Measurements from ENCODE around the gene MON1B. TPM values are rescaled to one million over a fixed set of nuclear protein-coding genes. Genes with fewer than 3 reads are reported as not detected.

Gene MON1B
- total RNA-seq, 1 experiment from 2014 or later: 49.1 TPM

DNA sequence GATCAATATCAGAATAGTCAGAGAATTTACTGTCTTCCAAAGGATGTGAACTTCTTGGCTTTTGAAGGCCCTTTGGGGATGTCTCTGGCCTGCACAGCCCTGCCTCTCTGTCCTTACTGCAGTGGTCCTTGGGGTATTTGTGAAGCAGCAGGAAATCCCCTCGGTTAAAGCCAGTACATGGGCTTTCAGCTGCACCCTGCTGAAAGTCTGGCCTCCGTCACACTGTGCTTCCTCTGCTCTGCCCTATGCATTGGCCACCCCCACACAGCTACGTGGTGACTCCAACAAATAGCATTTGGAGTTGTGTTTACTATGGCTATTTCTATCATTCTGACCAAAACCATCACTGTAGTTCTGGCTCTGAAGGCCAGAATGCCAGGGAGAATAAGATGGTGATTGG lies 29.4 kb downstream of the MON1B start (continued):
- TF ChIP-seq SMAD4 (CRISPR knock-in tag; IDR thresholded peaks at IDR 0.05) (no peak), PRRX2 (CRISPR knock-in tag; IDR thresholded peaks at IDR 0.05) (no peak)
- TF ChIP-seq, protein P1, sequence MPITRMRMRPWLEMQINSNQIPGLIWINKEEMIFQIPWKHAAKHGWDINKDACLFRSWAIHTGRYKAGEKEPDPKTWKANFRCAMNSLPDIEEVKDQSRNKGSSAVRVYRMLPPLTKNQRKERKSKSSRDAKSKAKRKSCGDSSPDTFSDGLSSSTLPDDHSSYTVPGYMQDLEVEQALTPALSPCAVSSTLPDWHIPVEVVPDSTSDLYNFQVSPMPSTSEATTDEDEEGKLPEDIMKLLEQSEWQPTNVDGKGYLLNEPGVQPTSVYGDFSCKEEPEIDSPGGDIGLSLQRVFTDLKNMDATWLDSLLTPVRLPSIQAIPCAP (CRISPR knock-in tag; IDR thresholded peaks at IDR 0.05): no peak

DNA sequence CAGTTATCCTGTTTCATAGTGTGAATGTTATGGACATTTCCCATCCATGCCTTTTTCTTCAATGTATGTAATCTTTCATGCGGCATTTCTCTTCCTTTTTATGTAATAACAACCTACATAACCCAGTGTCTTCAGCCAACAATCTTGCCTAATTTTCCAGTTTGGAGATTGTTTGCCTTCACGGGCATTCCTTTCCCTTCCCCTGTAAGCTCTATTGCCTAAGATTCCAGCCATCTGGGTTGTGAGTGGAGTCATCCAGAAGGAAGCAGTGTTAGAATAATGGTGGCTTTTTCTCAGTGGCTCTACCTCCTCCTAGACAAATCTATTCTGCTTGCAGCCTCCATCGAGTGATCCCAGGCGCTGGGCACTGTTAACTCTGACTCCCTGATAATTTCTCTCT lies 30.5 kb downstream of the MON1B start:
- ChIA-PET CTCF (interaction anchor here (0.6 kb wide), 1 partner anchor 349 kb away, joined by 3 read pairs; no protein-coding TSS in a partner anchor), POLR2A (no interaction called here)
- Mint-ChIP-seq H3K36me3 (no peaks in the 10 kb centered on the region), H3K4me1 (peaks cover 14% of the 10 kb centered on the region), H3K27ac (no peak overlapping the region), H3K4me3 (no peak overlapping the region), H3K9me3 (no peaks in the 10 kb centered on the region), H3K27me3 (ENCODE audit: low read depth) (no peaks in the 10 kb centered on the region)
- no peak for DNase-seq (ENCODE audit: low spot score)
- TF ChIP-seq, protein P2, sequence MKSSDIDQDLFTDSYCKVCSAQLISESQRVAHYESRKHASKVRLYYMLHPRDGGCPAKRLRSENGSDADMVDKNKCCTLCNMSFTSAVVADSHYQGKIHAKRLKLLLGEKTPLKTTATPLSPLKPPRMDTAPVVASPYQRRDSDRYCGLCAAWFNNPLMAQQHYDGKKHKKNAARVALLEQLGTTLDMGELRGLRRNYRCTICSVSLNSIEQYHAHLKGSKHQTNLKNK (CRISPR knock-in tag; IDR thresholded peaks at IDR 0.05): no peak
- no peak for ATAC-seq

GRCh38 chr16:77223184-77223583 lies 32.2 kb downstream of the MON1B start:
- Mint-ChIP-seq H3K9me3 (no peaks in the 10 kb centered on the region), H3K4me1 (peaks cover 23% of the 10 kb centered on the region), H3K27me3 (ENCODE audit: low read depth) (no peaks in the 10 kb centered on the region), H3K4me3 (no peak overlapping the region), H3K27ac (no peak overlapping the region), H3K36me3 (no peaks in the 10 kb centered on the region)
- peak; percentile 91 for ATAC-seq
- peak; percentile 65 for DNase-seq (ENCODE audit: low spot score)
- CTCF ChIA-PET: interaction anchor here (0.5 to 1.9 kb wide), 11 partner anchors 8 to 437 kb away, joined by 3 to 16 read pairs (median 4); partner anchors contain the start of gene ADAMTS18
- POLR2A ChIA-PET: interaction anchor here (0.5 kb wide), 1 partner anchor 592 kb away, joined by 5 read pairs; no protein-coding TSS in a partner anchor
- TF ChIP-seq GRHL2 (CRISPR knock-in tag; IDR thresholded peaks at IDR 0.05; ENCODE audit: insufficient replicate concordance, severe bottlenecking) (no peak), ZNF138 (CRISPR knock-in tag; conservative IDR thresholded peaks at IDR 0.05) (no peak), GABPB1 (CRISPR knock-in tag; IDR thresholded peaks at IDR 0.05) (no peak), ERG (CRISPR knock-in tag; IDR thresholded peaks at IDR 0.05) (no peak), OVOL2 (CRISPR knock-in tag; IDR thresholded peaks at IDR 0.05; ENCODE audit: borderline replicate concordance) (no peak), RELA (CRISPR knock-in tag; IDR thresholded peaks at IDR 0.05; ENCODE audit: borderline replicate concordance) (no peak), TCF7 (CRISPR knock-in tag; IDR thresholded peaks at IDR 0.05; ENCODE audit: low read depth) (no peak), MYBL2 (CRISPR knock-in tag; IDR thresholded peaks at IDR 0.05) (no peak), MXD4 (CRISPR knock-in tag; IDR thresholded peaks at IDR 0.05; ENCODE audit: borderline replicate concordance) (no peak), PRDM15 (CRISPR knock-in tag; IDR thresholded peaks at IDR 0.05) (no peak), EMX1 (CRISPR knock-in tag; IDR thresholded peaks at IDR 0.05) (no peak), ZNF416 (CRISPR knock-in tag; IDR thresholded peaks at IDR 0.05) (0 out of 2 replicates have a peak, but pooled peaks have one; percentile 25), FOXP1 (CRISPR knock-in tag; IDR thresholded peaks at IDR 0.05; ENCODE audit: borderline replicate concordance) (no peak), JAZF1 (CRISPR knock-in tag; IDR thresholded peaks at IDR 0.05) (no peak), ZNF232 (CRISPR knock-in tag; IDR thresholded peaks at IDR 0.05) (no peak), HMGA2 (CRISPR knock-in tag; IDR thresholded peaks at IDR 0.05) (no peak), FOXK1 (CRISPR knock-in tag; IDR thresholded peaks at IDR 0.05) (no peak), SMAD3 (CRISPR knock-in tag; IDR thresholded peaks at IDR 0.05; ENCODE audit: borderline replicate concordance) (no peak), SMAD4 (CRISPR knock-in tag; IDR thresholded peaks at IDR 0.05) (no peak)
- TF ChIP-seq, protein P1 (CRISPR knock-in tag; IDR thresholded peaks at IDR 0.05): no peak
- TF ChIP-seq, protein P3, sequence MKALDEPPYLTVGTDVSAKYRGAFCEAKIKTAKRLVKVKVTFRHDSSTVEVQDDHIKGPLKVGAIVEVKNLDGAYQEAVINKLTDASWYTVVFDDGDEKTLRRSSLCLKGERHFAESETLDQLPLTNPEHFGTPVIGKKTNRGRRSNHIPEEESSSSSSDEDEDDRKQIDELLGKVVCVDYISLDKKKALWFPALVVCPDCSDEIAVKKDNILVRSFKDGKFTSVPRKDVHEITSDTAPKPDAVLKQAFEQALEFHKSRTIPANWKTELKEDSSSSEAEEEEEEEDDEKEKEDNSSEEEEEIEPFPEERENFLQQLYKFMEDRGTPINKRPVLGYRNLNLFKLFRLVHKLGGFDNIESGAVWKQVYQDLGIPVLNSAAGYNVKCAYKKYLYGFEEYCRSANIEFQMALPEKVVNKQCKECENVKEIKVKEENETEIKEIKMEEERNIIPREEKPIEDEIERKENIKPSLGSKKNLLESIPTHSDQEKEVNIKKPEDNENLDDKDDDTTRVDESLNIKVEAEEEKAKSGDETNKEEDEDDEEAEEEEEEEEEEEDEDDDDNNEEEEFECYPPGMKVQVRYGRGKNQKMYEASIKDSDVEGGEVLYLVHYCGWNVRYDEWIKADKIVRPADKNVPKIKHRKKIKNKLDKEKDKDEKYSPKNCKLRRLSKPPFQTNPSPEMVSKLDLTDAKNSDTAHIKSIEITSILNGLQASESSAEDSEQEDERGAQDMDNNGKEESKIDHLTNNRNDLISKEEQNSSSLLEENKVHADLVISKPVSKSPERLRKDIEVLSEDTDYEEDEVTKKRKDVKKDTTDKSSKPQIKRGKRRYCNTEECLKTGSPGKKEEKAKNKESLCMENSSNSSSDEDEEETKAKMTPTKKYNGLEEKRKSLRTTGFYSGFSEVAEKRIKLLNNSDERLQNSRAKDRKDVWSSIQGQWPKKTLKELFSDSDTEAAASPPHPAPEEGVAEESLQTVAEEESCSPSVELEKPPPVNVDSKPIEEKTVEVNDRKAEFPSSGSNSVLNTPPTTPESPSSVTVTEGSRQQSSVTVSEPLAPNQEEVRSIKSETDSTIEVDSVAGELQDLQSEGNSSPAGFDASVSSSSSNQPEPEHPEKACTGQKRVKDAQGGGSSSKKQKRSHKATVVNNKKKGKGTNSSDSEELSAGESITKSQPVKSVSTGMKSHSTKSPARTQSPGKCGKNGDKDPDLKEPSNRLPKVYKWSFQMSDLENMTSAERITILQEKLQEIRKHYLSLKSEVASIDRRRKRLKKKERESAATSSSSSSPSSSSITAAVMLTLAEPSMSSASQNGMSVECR (CRISPR knock-in tag; IDR thresholded peaks at IDR 0.05; ENCODE audit: borderline replicate concordance): no peak

Data from WTC11 (cell line).